Neuronal stem cell (in vitro differentiated cells): ENCODE measurements around the gene TMEM63A.
A peak's percentile ranks its signal among the peaks of the same experiment; 100 is the strongest.

ENCODE experiments used
- DNase-seq: peaks from one replicate; pipeline ENCODE4 v3.0.0-alpha.2; 2013; ENCODE audit warnings: low spot score
- H2AFZ ChIP-seq: one replicate; pipeline ENCODE4 v1.6.1; 2013; ENCODE audit warnings: mild to moderate bottlenecking, low read length, inconsistent platforms
- H2AK5ac ChIP-seq: 2 replicates; pipeline ENCODE4 v1.6.1; 2013; ENCODE audit warnings: low read depth, mild to moderate bottlenecking, inconsistent platforms, low read length, moderate library complexity, mixed read lengths
- H2BK120ac ChIP-seq: 2 replicates; pipeline ENCODE4 v1.6.1; 2013; ENCODE audit warnings: low read depth, mild to moderate bottlenecking, inconsistent platforms, low read length, moderate library complexity, mixed read lengths
- H2BK12ac ChIP-seq: one replicate; pipeline ENCODE4 v1.6.1; 2013; ENCODE audit warnings: low read length, inconsistent platforms
- H2BK15ac ChIP-seq: 2 replicates; pipeline ENCODE4 v1.6.1; 2013; ENCODE audit warnings: mild to moderate bottlenecking, low read length, inconsistent platforms, mixed read lengths
- H2BK5ac ChIP-seq: one replicate; pipeline ENCODE4 v1.6.1; 2013; ENCODE audit warnings: inconsistent platforms, mild to moderate bottlenecking, low read length, moderate library complexity
- H3K14ac ChIP-seq: one replicate; pipeline ENCODE4 v1.6.1; 2013; ENCODE audit warnings: low read length, inconsistent platforms
- H3K18ac ChIP-seq: 2 replicates; pipeline ENCODE4 v1.6.1; 2013; ENCODE audit warnings: low read length, inconsistent platforms
- H3K23ac ChIP-seq: 2 replicates; pipeline ENCODE4 v1.6.1; 2013; ENCODE audit warnings: low read depth, mild to moderate bottlenecking, mixed read lengths, low read length, inconsistent platforms; ENCODE audit not compliant: poor library complexity
- H3K27ac ChIP-seq: replicated peaks from 3 replicates; pipeline ENCODE4 v1.5.1; 2013; ENCODE audit warnings: low read length, inconsistent platforms
- H3K27me3 ChIP-seq, 3 experiments: 2 replicates each; pipeline ENCODE4 v1.6.1; 2013; ENCODE audit warnings: low read length in 3 of 3, mild to moderate bottlenecking in 2 of 3, inconsistent platforms in 1 of 3, low read depth in 1 of 3, mixed read lengths in 1 of 3, moderate library complexity in 1 of 3; ENCODE audit not compliant: control insufficient read depth in 3 of 3, insufficient read depth in 3 of 3
- H3K36me3 ChIP-seq, 2 donors: replicated peaks in 1 of 2; 2 replicates each; pipeline ENCODE4 v1.6.1; 2013; ENCODE audit warnings: low read length in 2 of 2; ENCODE audit not compliant: control insufficient read depth in 2 of 2, insufficient read depth in 2 of 2
- H3K4ac ChIP-seq: 2 replicates; pipeline ENCODE4 v1.6.1; 2013; ENCODE audit warnings: inconsistent platforms, mild to moderate bottlenecking, low read length, moderate library complexity
- H3K4me1 ChIP-seq, 2 donors: 1 replicate in 1 of 2; 2 replicates in 1 of 2; pipeline ENCODE4 v1.6.1; 2013; ENCODE audit warnings: low read length in 2 of 2, low read depth in 1 of 2; ENCODE audit not compliant: control insufficient read depth in 2 of 2, insufficient read depth in 1 of 2
- H3K4me2 ChIP-seq: one replicate; pipeline ENCODE4 v1.6.1; 2013; ENCODE audit warnings: mild to moderate bottlenecking, low read length, inconsistent platforms; ENCODE audit not compliant: insufficient read depth, poor library complexity, severe bottlenecking
- H3K4me3 ChIP-seq, 2 donors: 2 replicates each; pipeline ENCODE4 v1.5.1; 2013; ENCODE audit warnings: low read length in 2 of 2, mild to moderate bottlenecking in 2 of 2, inconsistent platforms in 1 of 2, moderate library complexity in 1 of 2
- H3K79me1 ChIP-seq: one replicate; pipeline ENCODE4 v1.6.1; 2013; ENCODE audit warnings: low read depth, mild to moderate bottlenecking, inconsistent platforms, low read length, moderate library complexity
- H3K9ac ChIP-seq: one replicate; pipeline ENCODE4 v1.6.1; 2013; ENCODE audit warnings: mild to moderate bottlenecking, low read depth, low read length, inconsistent platforms; ENCODE audit not compliant: poor library complexity
- H3K9me3 ChIP-seq, 2 donors: replicated peaks in 1 of 2; 2 replicates each; pipeline versions ENCODE3 to v1.6.1; 2013; ENCODE audit warnings: low read length in 2 of 2, mild to moderate bottlenecking in 2 of 2, inconsistent platforms in 1 of 2, low read depth in 1 of 2, mixed read lengths in 1 of 2, moderate library complexity in 1 of 2; ENCODE audit not compliant: control insufficient read depth in 2 of 2, insufficient read depth in 1 of 2
- H4K8ac ChIP-seq: one replicate; pipeline ENCODE4 v1.6.1; 2013; ENCODE audit warnings: low read depth, mild to moderate bottlenecking, inconsistent platforms, low read length, moderate library complexity
- H4K91ac ChIP-seq: one replicate; pipeline ENCODE4 v1.6.1; 2013; ENCODE audit warnings: low read length, low read depth, mild to moderate bottlenecking, inconsistent platforms; ENCODE audit not compliant: poor library complexity
- WGBS, 2 donors: extraction: QIAGEN DNeasy Blood & Tissue Kit; methylation state at CpG; one replicate each; pipeline ENCODE4 v1.1.7; 2013; ENCODE audit warnings: missing lambda C conversion rate in 2 of 2, mixed read lengths in 1 of 2; ENCODE audit not compliant: insufficient read length in 2 of 2, insufficient replicate concordance in 1 of 2; ENCODE audit errors: extremely low coverage in 2 of 2; 5-methylcytosine and 5-hydroxymethylcytosine counted together

TMEM63A gene

DNA sequence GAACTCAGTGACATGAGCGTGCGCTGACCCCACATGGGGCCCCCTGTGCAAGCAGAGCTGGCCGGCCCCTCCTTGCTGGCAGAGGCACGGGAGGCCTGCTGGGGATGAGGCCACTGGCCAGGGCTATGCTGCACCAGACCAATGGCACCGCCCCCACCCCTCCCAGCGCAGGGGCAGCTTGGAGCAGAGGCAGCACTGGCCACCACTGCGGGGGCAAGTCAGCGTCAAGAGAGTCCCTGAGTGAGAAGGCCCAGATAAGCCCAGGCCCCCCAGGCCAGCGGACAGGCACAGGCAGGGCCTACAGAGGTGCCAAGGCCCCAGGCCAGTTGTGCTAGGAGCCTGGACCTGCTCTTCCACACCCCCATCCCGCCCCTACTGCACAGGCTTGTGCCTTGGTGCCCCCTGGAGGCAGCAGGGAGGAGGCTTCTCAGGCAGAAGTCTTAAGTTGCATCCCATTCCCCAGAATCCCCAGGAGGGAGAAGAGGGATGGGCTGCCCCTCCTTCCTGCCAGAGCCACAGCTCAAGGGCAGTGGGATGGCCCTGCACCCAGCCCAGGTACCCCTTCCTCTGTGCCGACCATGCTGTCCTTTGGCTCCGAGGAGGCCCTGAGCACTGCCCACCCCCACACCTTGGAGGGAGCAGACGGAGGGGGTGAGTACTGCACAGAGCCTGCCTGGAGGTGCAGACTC lies 36.5 kb downstream of the TMEM63A start:
- peak overlapping the region; percentile 89 for H3K23ac ChIP-seq
- peaks cover 0 to 4% of the 10 kb centered on the region in 2 donors for H3K4me1 ChIP-seq
- no peaks in the 10 kb centered on the region for H3K27me3 ChIP-seq
- no peak overlapping the region for H3K27ac ChIP-seq
- peak; percentile 65 for DNase-seq
- H3K36me3 ChIP-seq, result peaks cover 9 to 49% of the 10 kb centered on the region in 2 donors
- WGBS, 2 donors, result no CpG with 5 or more reads among the region's 13 CpGs
- H3K14ac ChIP-seq, result no peak overlapping the region
- peaks cover 0 to 3% of the 10 kb centered on the region in 2 donors for H3K9me3 ChIP-seq
- no peak overlapping the region for H3K4me2 ChIP-seq
- H2AFZ ChIP-seq, result no peak overlapping the region
- no peak overlapping the region for H2BK5ac ChIP-seq
- H3K9ac ChIP-seq, result peak overlapping the region; percentile 77
- no peak overlapping the region for H4K91ac ChIP-seq
- peak overlapping the region; percentile 84 for H3K18ac ChIP-seq
- peak overlapping the region; percentile 66 for H2AK5ac ChIP-seq
- no peaks in the 10 kb centered on the region for H3K79me1 ChIP-seq
- peak overlapping the region; percentile 27 for H2BK12ac ChIP-seq
- peak overlapping the region; percentile 83 for H4K8ac ChIP-seq
- H3K4me3 ChIP-seq, result no peak overlapping the region
- no peak overlapping the region for H3K4ac ChIP-seq
- no peak overlapping the region for H2BK120ac ChIP-seq
- H2BK15ac ChIP-seq, result no peak overlapping the region

DNA sequence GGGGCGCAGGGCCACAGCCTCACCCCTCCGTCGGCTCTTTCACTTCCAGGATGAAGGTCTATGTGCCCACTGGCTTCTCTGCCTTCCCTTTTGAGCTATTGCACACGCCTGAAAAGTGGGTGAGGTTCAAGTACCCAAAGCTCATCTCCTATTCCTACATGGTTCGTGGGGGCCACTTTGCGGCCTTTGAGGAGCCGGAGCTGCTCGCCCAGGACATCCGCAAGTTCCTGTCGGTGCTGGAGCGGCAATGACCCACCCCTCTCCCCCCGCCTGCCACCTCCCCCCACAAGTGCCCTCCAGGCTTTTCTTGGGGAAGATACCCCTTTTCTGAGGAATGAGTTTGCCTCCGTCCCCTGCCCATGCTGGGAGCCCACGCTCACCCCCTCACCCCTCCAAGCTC lies 37.1 kb downstream of the TMEM63A start:
- H2BK12ac ChIP-seq, result no peak overlapping the region
- no CpG with 5 or more reads among the region's 14 CpGs for whole genome bisulfite sequencing, 2 donors
- H3K18ac ChIP-seq, result no peak overlapping the region
- no peaks in the 10 kb centered on the region for H3K79me1 ChIP-seq
- H3K9ac ChIP-seq, result no peak overlapping the region
- H2AK5ac ChIP-seq, result peak overlapping the region; percentile 13
- H3K14ac ChIP-seq, result no peak overlapping the region
- H3K4ac ChIP-seq, result no peak overlapping the region
- H2AFZ ChIP-seq, result no peak overlapping the region
- H2BK120ac ChIP-seq, result no peak overlapping the region
- no peak overlapping the region for H3K4me2 ChIP-seq
- H4K91ac ChIP-seq, result no peak overlapping the region
- H3K4me1 ChIP-seq, result peaks cover 0 to 4% of the 10 kb centered on the region in 2 donors
- H3K27ac ChIP-seq, result no peak overlapping the region
- H4K8ac ChIP-seq, result no peak overlapping the region
- DNase-seq, result no peak
- no peak overlapping the region for H2BK5ac ChIP-seq
- H2BK15ac ChIP-seq, result no peak overlapping the region
- no peak overlapping the region for H3K23ac ChIP-seq
- H3K9me3 ChIP-seq, result no peaks in the 10 kb centered on the region
- H3K27me3 ChIP-seq, result no peaks in the 10 kb centered on the region
- H3K36me3 ChIP-seq, result peaks cover 9 to 53% of the 10 kb centered on the region in 2 donors
- H3K4me3 ChIP-seq, result no peak overlapping the region

DNA sequence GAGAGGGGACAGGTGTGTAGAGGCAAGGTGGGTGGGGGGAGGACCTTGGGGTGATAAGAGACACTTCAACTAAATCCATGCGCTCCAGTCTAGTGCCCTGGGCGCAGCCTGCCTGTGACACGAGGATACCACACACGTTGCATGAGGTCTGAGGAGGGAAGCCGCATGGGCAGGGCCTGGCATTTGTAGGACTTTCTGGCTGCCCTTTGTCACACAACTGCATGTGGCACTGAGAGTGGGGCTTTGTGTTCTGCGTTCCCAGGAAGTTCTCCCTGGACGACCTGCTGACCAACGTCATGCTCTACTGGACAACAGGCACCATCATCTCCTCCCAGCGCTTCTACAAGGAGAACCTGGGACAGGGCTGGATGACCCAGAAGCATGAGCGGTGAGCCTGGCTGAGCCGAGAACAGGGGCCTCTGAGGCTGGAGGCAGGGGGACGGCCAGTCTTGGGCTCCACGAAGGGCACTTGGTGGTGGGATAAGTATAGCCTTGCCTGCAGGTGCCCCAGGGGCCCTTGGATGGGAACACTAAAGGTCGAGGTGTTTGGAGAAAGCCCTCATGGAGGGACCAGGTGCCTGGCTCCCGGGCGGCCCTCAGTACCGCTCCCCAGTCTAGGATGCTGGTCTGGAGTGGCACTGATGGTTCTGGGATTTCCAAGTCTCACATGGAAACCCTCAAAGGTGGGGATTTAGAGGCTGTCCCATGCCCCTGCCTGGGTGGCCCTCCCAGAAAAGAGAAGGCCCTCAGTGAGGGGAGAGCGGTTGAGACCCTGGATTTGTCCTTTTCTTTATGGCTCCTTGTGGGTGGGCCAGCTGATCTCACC lies 37.7 kb downstream of the TMEM63A start:
- no peaks in the 10 kb centered on the region for H3K79me1 ChIP-seq
- H3K4ac ChIP-seq, result no peak overlapping the region
- no peak overlapping the region for H4K8ac ChIP-seq
- H3K4me3 ChIP-seq, result no peak overlapping the region
- H3K4me1 ChIP-seq, result peaks cover 0 to 4% of the 10 kb centered on the region in 2 donors
- H2AK5ac ChIP-seq, result no peak overlapping the region
- no peak overlapping the region for H3K4me2 ChIP-seq
- no peak for DNase-seq
- no peak overlapping the region for H3K14ac ChIP-seq
- H4K91ac ChIP-seq, result no peak overlapping the region
- H3K36me3 ChIP-seq, result peaks cover 9 to 58% of the 10 kb centered on the region in 2 donors
- peak overlapping the region; percentile 5 for H3K18ac ChIP-seq
- H2BK15ac ChIP-seq, result no peak overlapping the region
- no peak overlapping the region for H3K27ac ChIP-seq
- peak overlapping the region; percentile 80 for H3K23ac ChIP-seq
- no CpG with 5 or more reads among the region's 18 CpGs for WGBS, 2 donors
- H2AFZ ChIP-seq, result no peak overlapping the region
- H2BK12ac ChIP-seq, result no peak overlapping the region
- H2BK120ac ChIP-seq, result no peak overlapping the region
- H2BK5ac ChIP-seq, result no peak overlapping the region
- no peak overlapping the region for H3K9ac ChIP-seq
- no peaks in the 10 kb centered on the region for H3K27me3 ChIP-seq
- H3K9me3 ChIP-seq, result no peaks in the 10 kb centered on the region

DNA sequence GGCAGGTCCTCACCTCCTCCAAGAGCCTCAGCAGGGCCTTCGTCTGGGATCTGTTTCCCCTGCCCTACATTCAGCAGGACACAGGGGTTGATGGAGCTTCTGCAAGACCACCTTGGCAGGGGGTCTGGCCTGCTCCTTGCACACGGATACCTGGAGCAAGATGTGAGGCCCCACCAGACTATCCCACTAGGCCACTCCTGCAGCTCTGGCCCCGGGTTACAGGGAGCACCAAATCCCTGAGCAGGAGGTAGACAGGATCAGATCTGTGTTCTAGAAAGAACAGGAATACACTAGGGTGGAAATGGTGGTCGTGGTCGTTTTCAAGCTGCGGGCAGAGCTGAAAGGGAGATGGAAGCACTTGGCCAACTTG lies 38.8 kb downstream of the TMEM63A start:
- Histone ChIP-seq H3K4me3 (no peak overlapping the region), H3K4me2 (no peak overlapping the region), H2BK120ac (no peak overlapping the region), H3K27ac (no peak overlapping the region), H3K23ac (peak overlapping the region; percentile 50), H3K4me1 (peaks cover 0 to 2% of the 10 kb centered on the region in 2 donors), H4K8ac (no peak overlapping the region), H3K4ac (no peak overlapping the region), H3K36me3 (peaks cover 9 to 61% of the 10 kb centered on the region in 2 donors), H4K91ac (no peak overlapping the region), H3K27me3 (no peaks in the 10 kb centered on the region), H2AK5ac (no peak overlapping the region), H3K9ac (no peak overlapping the region), H3K18ac (no peak overlapping the region), H2BK5ac (no peak overlapping the region), H3K79me1 (no peaks in the 10 kb centered on the region), H2BK12ac (no peak overlapping the region), H2BK15ac (no peak overlapping the region), H2AFZ (no peak overlapping the region), H3K14ac (no peak overlapping the region), H3K9me3 (no peaks in the 10 kb centered on the region)
- DNase-seq, result no peak
- no CpG with 5 or more reads among the region's 6 CpGs for WGBS, 2 donors
